AG04449 (cell line): Measurements from ENCODE around the gene SPO11.

Source experiments
- CTCF ChIA-PET: fragments of 350-600 bp; formaldehyde crosslinking; extraction: SDS; loops from one replicate; lab custom pipeline; 2021; ENCODE audit warnings: antibody characterized with exemption; lab: Yijun Ruan, JAX
- POLR2A ChIA-PET: fragments of 400-600, 350-600 bp; formaldehyde crosslinking; extraction: SDS; loops from one replicate; lab custom pipeline; 2020; ENCODE audit warnings: antibody characterized with exemption, inconsistent platforms; lab: Yijun Ruan, JAX
- DNase-seq: peaks from one replicate; pipeline ENCODE4 v3.0.0-alpha.2; 2010; ENCODE audit warnings: low read depth, low spot score
- H3K4me3 ChIP-seq: 2 replicates; pipeline ENCODE4 v1.5.1; 2011; ENCODE audit warnings: low read depth, mild to moderate bottlenecking, control low read depth, low read length
- TF ChIP-seq, protein P1 (sequence below): IDR thresholded peaks from one replicate; pipeline ENCODE4 v1.5.1; 2011; ENCODE audit warnings: mild to moderate bottlenecking, moderate library complexity, low read length, control low read depth, inconsistent platforms; ENCODE audit not compliant: insufficient read depth; ENCODE audit errors: missing control alignments

Gene SPO11

GRCh38 chr20:57384486-57384885 lies 54.9 kb downstream of the SPO11 start:
- POLR2A ChIA-PET: no interaction called here
- CTCF ChIA-PET: interaction anchor here (1.6 to 5.4 kb wide), 2 partner anchors 111 to 114 kb away, joined by 6 to 49 read pairs; no protein-coding TSS in a partner anchor
- TF ChIP-seq, protein P1, sequence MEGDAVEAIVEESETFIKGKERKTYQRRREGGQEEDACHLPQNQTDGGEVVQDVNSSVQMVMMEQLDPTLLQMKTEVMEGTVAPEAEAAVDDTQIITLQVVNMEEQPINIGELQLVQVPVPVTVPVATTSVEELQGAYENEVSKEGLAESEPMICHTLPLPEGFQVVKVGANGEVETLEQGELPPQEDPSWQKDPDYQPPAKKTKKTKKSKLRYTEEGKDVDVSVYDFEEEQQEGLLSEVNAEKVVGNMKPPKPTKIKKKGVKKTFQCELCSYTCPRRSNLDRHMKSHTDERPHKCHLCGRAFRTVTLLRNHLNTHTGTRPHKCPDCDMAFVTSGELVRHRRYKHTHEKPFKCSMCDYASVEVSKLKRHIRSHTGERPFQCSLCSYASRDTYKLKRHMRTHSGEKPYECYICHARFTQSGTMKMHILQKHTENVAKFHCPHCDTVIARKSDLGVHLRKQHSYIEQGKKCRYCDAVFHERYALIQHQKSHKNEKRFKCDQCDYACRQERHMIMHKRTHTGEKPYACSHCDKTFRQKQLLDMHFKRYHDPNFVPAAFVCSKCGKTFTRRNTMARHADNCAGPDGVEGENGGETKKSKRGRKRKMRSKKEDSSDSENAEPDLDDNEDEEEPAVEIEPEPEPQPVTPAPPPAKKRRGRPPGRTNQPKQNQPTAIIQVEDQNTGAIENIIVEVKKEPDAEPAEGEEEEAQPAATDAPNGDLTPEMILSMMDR: no peak
- DNase-seq: no peak
- H3K4me3 ChIP-seq: no peak overlapping the region

DNA sequence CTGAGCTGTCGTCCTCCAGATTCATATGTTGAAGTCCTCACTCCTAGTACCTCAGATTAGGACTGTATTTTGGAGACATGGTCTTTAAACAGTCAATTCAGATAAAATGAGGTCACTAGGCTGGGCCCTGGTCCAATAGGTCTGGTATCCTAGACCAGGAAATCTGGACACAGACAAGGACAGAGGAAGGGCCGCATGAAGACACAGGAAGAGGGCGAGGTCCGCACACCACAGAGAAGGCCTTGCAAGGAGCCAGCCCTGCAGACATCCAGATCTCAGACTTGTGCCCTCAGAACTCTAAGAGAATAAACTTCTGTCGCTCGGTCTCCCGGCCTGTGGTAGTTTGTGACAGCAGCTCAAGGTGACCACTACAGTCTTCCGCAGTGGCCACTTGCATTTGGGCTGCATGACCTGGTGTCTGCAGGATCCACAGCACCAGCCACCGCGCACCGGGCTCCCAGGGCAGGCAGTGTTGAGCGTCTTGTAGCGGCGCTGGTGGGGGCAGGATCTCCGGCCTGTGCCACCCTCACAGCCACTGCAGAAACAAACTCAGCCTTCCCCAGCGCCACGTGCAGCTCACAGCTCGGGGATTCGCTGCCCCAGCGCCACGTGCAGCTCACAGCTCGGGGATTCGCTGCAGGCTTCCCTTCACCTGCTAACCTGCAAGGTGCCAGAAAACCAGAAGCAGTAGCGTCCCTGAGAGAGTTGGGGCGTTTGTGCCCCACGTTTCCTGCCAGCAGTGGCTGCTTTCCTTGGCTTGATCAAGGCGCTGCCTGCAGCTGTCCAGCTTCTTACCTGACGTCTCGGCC lies 55.6 kb downstream of the SPO11 start:
- H3K4me3 ChIP-seq: no peak overlapping the region
- TF ChIP-seq, protein P1: no peak
- no peak for DNase-seq
- ChIA-PET POLR2A (no interaction called here), CTCF (interaction anchor here (0.9 to 5.4 kb wide), 3 partner anchors 8 to 113 kb away, joined by 4 to 49 read pairs (median 6); no protein-coding TSS in a partner anchor)

DNA sequence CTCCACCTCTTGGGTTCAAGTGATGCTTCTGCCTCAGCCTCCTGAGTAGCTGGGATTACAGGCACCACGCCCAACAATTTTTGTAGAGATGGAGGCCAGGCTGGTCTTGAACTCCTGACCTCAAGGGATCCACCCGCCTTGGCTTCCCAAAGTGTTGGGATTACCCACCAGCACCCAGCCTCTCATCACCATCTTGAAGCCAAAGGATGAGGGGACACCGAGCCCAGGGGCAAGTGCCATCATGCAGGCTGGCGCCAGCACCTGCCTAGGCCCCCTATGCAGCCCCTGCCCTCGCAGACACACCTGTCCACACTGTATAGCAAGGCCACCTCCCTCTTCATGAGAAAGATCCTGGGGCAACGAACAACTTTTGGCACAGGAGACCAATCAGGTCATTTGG lies 56.3 kb downstream of the SPO11 start:
- TF ChIP-seq, protein P1: no peak
- ChIA-PET CTCF (interaction anchor here (0.9 to 5.4 kb wide), 4 partner anchors 9 to 112 kb away, joined by 4 to 49 read pairs (median 8); no protein-coding TSS in a partner anchor), POLR2A (no interaction called here)
- no peak for DNase-seq
- H3K4me3 ChIP-seq: no peak overlapping the region

GRCh38 chr20:57386762-57387161 lies 57.2 kb downstream of the SPO11 start:
- CTCF ChIA-PET: interaction anchor here (1.4 to 2.5 kb wide), 4 partner anchors 10 to 111 kb away, joined by 5 to 10 read pairs (median 8); no protein-coding TSS in a partner anchor
- POLR2A ChIA-PET: no interaction called here
- TF ChIP-seq, protein P1: no peak
- DNase-seq: no peak
- no peak overlapping the region for H3K4me3 ChIP-seq

GRCh38 chr20:57387463-57387862 lies 57.9 kb downstream of the SPO11 start:
- ChIA-PET POLR2A (no interaction called here), CTCF (interaction anchor here (1.1 to 2.5 kb wide), 6 partner anchors 8 to 111 kb away, joined by 4 to 10 read pairs (median 7); no protein-coding TSS in a partner anchor)
- TF ChIP-seq, protein P1: no peak
- no peak overlapping the region for H3K4me3 ChIP-seq
- DNase-seq: no peak

DNA sequence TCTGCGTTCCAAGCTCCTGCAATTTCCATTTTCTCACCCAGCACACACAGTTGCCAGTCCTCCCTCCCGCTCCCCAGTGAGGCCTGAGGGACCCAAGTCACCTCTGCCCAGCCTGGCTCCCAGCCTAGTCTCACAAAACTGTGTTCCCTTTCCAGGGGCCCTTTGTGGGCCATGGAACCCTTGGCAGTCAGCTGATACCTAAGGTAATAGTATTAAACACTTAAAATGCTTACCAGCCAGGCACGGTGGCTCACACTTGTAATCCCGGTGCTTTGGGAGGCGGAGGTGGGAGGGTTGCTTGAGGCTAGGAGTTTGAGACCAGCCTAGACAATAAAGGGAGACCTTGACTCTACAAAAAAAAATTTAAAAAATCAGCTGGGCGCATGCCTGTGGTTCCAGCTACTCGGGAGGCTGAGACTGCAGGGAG lies 58.4 kb downstream of the SPO11 start:
- DNase-seq: no peak
- TF ChIP-seq, protein P1: no peak
- CTCF ChIA-PET: interaction anchor here (1.1 to 2.5 kb wide), 6 partner anchors 8 to 110 kb away, joined by 4 to 10 read pairs (median 7); no protein-coding TSS in a partner anchor
- POLR2A ChIA-PET: no interaction called here
- no peak overlapping the region for H3K4me3 ChIP-seq
